ENCODE measurements around the gene MCC. TPM values are rescaled to one million over a fixed set of nuclear protein-coding genes. Genes with fewer than 3 reads are reported as not detected.

Gene MCC
- total RNA-seq, 1 donor from 2014 or later: 18.9 TPM

GRCh38 chr5:113183694-113184093 is 304.6 kb downstream of the MCC start:
- Mint-ChIP-seq H3K4me3 (ENCODE audit: low read depth) (no peak overlapping the region), H3K27ac (no peak overlapping the region), H3K27me3 (no peaks in the 10 kb centered on the region), H3K4me1 (ENCODE audit: low read depth) (peaks cover 18% of the 10 kb centered on the region), H3K9me3 (ENCODE audit: low read depth) (no peaks in the 10 kb centered on the region), H3K36me3 (ENCODE audit: insufficient read depth) (no peaks in the 10 kb centered on the region)
- DNase-seq (ENCODE audit: low spot score, unreplicated experiment): no peak
- no peak for TF ChIP-seq CTCF (IDR thresholded peaks at IDR 0.05; ENCODE audit: unreplicated experiment)

- TF ChIP-seq CTCF (IDR thresholded peaks at IDR 0.05; ENCODE audit: unreplicated experiment): no peak
- H3K9me3 Mint-ChIP-seq (ENCODE audit: low read depth): no peaks in the 10 kb centered on the region
- peaks cover 13% of the 10 kb centered on the region for H3K4me1 Mint-ChIP-seq (ENCODE audit: low read depth)
- no peak overlapping the region for H3K27ac Mint-ChIP-seq
- H3K36me3 Mint-ChIP-seq (ENCODE audit: insufficient read depth): no peaks in the 10 kb centered on the region
- no peaks in the 10 kb centered on the region for H3K27me3 Mint-ChIP-seq
- H3K4me3 Mint-ChIP-seq (ENCODE audit: low read depth): no peak overlapping the region
- no peak for DNase-seq (ENCODE audit: low spot score, unreplicated experiment)
These were observed 305.5 kb downstream of the MCC start for GRCh38 chr5:113182658-113183344.

- H3K27me3 Mint-ChIP-seq: no peaks in the 10 kb centered on the region
- no peak for DNase-seq (ENCODE audit: low spot score, unreplicated experiment)
- no peak for TF ChIP-seq CTCF (IDR thresholded peaks at IDR 0.05; ENCODE audit: unreplicated experiment)
- H3K27ac Mint-ChIP-seq: no peak overlapping the region
- no peak overlapping the region for H3K4me3 Mint-ChIP-seq (ENCODE audit: low read depth)
- H3K36me3 Mint-ChIP-seq (ENCODE audit: insufficient read depth): no peaks in the 10 kb centered on the region
- H3K4me1 Mint-ChIP-seq (ENCODE audit: low read depth): peaks cover 13% of the 10 kb centered on the region
- no peaks in the 10 kb centered on the region for H3K9me3 Mint-ChIP-seq (ENCODE audit: low read depth)
These were observed 306.3 kb downstream of the MCC start for GRCh38 chr5:113181853-113182490.

GRCh38 chr5:113181409-113181808 is 306.8 kb downstream of the MCC start:
- no peak overlapping the region for H3K4me3 Mint-ChIP-seq (ENCODE audit: low read depth)
- peaks cover 15% of the 10 kb centered on the region for H3K4me1 Mint-ChIP-seq (ENCODE audit: low read depth)
- no peaks in the 10 kb centered on the region for H3K27me3 Mint-ChIP-seq
- H3K9me3 Mint-ChIP-seq (ENCODE audit: low read depth): no peaks in the 10 kb centered on the region
- H3K27ac Mint-ChIP-seq: no peak overlapping the region
- TF ChIP-seq CTCF (IDR thresholded peaks at IDR 0.05; ENCODE audit: unreplicated experiment): no peak
- no peak for DNase-seq (ENCODE audit: low spot score, unreplicated experiment)
- H3K36me3 Mint-ChIP-seq (ENCODE audit: insufficient read depth): no peaks in the 10 kb centered on the region

GRCh38 chr5:113179156-113179555 is 309.1 kb downstream of the MCC start:
- Mint-ChIP-seq H3K9me3 (ENCODE audit: low read depth) (no peaks in the 10 kb centered on the region), H3K27ac (no peak overlapping the region), H3K4me1 (ENCODE audit: low read depth) (peaks cover 21% of the 10 kb centered on the region), H3K4me3 (ENCODE audit: low read depth) (no peak overlapping the region), H3K27me3 (no peaks in the 10 kb centered on the region), H3K36me3 (ENCODE audit: insufficient read depth) (no peaks in the 10 kb centered on the region)
- TF ChIP-seq CTCF (IDR thresholded peaks at IDR 0.05; ENCODE audit: unreplicated experiment): no peak
- no peak for DNase-seq (ENCODE audit: low spot score, unreplicated experiment)

Measured in progenitor cell of endocrine pancreas (in vitro differentiated cells).